GM12891 (cell line): ENCODE data around the gene C2CD2L.

ENCODE experiments used
- DNase-seq: peaks from one replicate; pipeline ENCODE4 v3.0.0; 2011; ENCODE audit warnings: low spot score; ENCODE audit not compliant: insufficient read length
- FAIRE-seq: peaks from 2 replicates; lab custom pipeline; 2011; peaks lifted over from hg19 to GRCh38; lab: Jason Lieb, UNC
- PAX5 ChIP-seq: IDR thresholded peaks from 2 replicates; pipeline ENCODE4 v1.6.1; 2011; ENCODE audit warnings: low read length, moderate library complexity, mild to moderate bottlenecking; ENCODE audit not compliant: insufficient read depth, severe bottlenecking
- POLR2A ChIP-seq: IDR thresholded peaks from 2 replicates; pipeline ENCODE4 v1.6.1; 2011; ENCODE audit warnings: low read depth, low read length, control low read depth
- POLR2AphosphoS5 ChIP-seq: IDR thresholded peaks from 2 replicates; pipeline ENCODE4 v1.6.1; 2011; ENCODE audit warnings: low read depth, low read length, control low read depth
- POU2F2 ChIP-seq: IDR thresholded peaks from 2 replicates; pipeline ENCODE4 v1.6.1; 2011; ENCODE audit warnings: low read depth, mild to moderate bottlenecking, control low read depth, low read length, moderate library complexity
- SPI1 ChIP-seq: IDR thresholded peaks from 2 replicates; pipeline ENCODE4 v1.6.1; 2011; ENCODE audit warnings: low read depth, low read length, control low read depth
- TAF1 ChIP-seq: IDR thresholded peaks from 2 replicates; pipeline ENCODE4 v1.6.1; 2011; ENCODE audit warnings: low read depth, low read length, control low read depth

The C2CD2L gene

GRCh38 chr11:119149018-119149785, 42.1 kb downstream of the C2CD2L start, which contains the start of gene ABCG4:
TSS of gene ABCG4 (plus strand) at chr11:119149052. CDS start at chr11:119149966, 914 bp downstream.
- no peak for DNase-seq
- TF ChIP-seq POU2F2 (no peak), TAF1 (no peak), POLR2AphosphoS5 (no peak), SPI1 (no peak), PAX5 (no peak), POLR2A (no peak)
- FAIRE-seq = no peak

DNA sequence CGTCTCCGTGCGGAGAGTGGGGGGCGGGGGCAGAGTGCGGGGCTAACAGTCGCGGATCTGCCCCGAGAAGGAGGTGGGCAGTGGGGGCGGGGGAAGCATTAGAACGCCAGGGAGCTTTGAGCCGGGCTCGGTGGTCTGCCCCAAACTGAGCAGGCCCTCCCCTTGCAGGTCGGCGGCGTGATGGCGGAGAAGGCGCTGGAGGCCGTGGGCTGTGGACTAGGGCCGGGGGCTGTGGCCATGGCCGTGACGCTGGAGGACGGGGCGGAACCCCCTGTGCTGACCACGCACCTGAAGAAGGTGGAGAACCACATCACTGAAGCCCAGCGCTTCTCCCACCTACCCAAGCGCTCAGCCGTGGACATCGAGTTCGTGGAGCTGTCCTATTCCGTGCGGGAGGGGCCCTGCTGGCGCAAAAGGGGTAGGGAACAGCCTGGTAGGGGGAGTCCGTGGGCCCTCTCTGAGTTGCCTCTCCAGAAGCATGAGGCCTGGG, 42.7 kb downstream of the C2CD2L start:
- no peak for FAIRE-seq
- no peak for TF ChIP-seq POLR2A
- no peak for TF ChIP-seq POU2F2
- no peak for TF ChIP-seq PAX5
- TF ChIP-seq SPI1 = no peak
- no peak for TF ChIP-seq POLR2AphosphoS5
- TF ChIP-seq TAF1 = no peak
- DNase-seq = no peak

DNA sequence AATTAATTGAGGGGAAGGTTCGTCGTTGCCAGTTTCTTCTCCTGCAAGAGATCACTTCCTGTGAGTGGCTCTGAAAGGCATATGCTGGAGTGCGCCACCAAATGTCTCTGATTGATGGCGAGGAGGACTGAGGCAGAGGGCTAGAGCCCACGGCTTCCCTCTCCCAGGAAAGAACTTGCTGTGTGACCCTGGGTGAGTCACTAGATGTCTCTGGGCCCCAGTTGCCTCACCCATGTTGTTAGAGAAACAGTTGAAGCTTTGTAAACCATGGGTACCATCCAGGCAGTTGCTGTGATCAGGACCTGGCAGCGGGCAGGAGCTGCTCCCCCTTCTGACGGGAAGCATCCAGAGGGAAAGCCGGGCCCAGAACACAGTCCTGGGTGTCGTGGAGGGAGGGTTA, 44.9 kb downstream of the C2CD2L start:
- no peak for DNase-seq
- FAIRE-seq = no peak
- no peak for TF ChIP-seq POLR2AphosphoS5
- no peak for TF ChIP-seq TAF1
- TF ChIP-seq POU2F2 = no peak

DNA sequence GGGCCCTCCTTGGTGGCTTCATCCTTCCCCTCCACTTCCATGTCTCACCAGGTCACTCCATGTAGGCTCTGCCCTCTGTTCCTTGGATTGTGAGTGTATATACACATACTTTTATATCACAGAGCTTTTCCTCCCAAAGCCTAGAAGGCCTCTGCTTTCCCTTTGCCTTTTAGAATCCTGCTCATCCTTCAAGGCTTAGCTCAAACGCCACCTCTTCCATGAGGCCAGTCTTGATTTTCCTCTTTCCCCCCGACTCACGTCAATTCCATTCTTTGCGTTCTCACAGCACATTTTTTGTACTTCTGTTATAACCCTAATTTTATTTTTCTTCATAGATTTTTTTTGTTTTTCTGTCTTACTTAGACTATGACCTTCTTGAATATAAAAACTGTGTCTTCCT, 45.5 kb downstream of the C2CD2L start:
- TF ChIP-seq TAF1 = no peak
- no peak for TF ChIP-seq SPI1
- TF ChIP-seq POLR2AphosphoS5 = no peak
- no peak for TF ChIP-seq POLR2A
- no peak for TF ChIP-seq POU2F2
- no peak for TF ChIP-seq PAX5
- DNase-seq = no peak
- FAIRE-seq = no peak

- DNase-seq (no peak), FAIRE-seq (no peak)
- TF ChIP-seq PAX5 = no peak
- no peak for TF ChIP-seq SPI1
- no peak for TF ChIP-seq TAF1
- no peak for TF ChIP-seq POLR2A
- no peak for TF ChIP-seq POLR2AphosphoS5
- TF ChIP-seq POU2F2 = no peak
Observed at GRCh38 chr11:119153049-119153818, 46.1 kb downstream of the C2CD2L start.

- no peak for DNase-seq
- no peak for FAIRE-seq
- TF ChIP-seq PAX5 (no peak), POLR2AphosphoS5 (no peak), SPI1 (no peak), POLR2A (no peak), POU2F2 (no peak), TAF1 (no peak)
Observed at GRCh38 chr11:119154178-119154577, 47.0 kb downstream of the C2CD2L start.

DNA sequence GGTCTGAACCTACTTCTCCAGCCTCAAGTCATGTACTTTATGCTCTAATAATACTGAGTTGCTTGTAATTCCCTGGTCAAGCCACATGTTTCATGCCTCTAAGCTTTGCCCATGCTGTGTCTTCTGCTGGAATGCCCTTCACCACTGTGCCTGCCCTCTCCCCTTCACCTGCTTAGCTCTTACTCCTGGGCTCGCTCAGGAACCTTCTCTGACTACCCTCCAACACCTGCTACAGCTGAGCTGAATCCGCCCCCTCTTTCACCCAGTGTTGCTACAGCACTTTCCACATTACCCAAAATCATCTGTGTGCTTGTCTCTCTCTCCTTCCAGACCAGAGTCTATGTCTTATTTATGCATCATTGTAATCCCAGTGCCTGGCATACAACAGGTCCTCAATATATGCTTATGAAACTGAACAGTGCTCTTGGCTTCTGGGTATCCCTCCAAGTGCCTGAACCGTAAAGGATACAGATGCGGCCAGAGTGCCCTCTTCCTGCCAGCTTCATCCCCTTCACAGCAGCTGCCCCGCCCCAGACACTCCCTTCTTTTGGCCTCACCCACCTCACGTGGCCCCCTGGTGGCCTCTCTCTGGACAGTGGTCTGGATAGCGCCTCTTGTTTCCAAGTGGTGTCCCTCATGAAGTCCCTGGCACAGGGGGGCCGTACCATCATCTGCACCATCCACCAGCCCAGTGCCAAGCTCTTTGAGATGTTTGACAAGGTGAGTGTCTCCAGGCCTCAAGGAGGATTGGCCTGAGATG, 48.8 kb downstream of the C2CD2L start:
- TF ChIP-seq POU2F2 (no peak), PAX5 (no peak), SPI1 (no peak), POLR2AphosphoS5 (no peak), POLR2A (no peak), TAF1 (no peak)
- FAIRE-seq = no peak
- no peak for DNase-seq

GRCh38 chr11:119156496-119156895, 49.4 kb downstream of the C2CD2L start:
- DNase-seq (no peak), FAIRE-seq (no peak)
- TF ChIP-seq POU2F2 (no peak), SPI1 (no peak), POLR2A (no peak), PAX5 (no peak), POLR2AphosphoS5 (no peak), TAF1 (no peak)

- DNase-seq (no peak), FAIRE-seq (no peak)
- TF ChIP-seq PAX5 (no peak), POU2F2 (no peak), POLR2A (no peak), TAF1 (no peak), SPI1 (no peak), POLR2AphosphoS5 (no peak)
Observed at GRCh38 chr11:119157063-119157462, 49.9 kb downstream of the C2CD2L start.
